NCI-H2227 treated with DMSO at 0.1 percent for 48 hours (cell line): ENCODE results near the gene ZNF587.
A peak's percentile ranks its signal among the peaks of the same experiment; 100 is the strongest.
"Not testable (repeated sequence)": the region's sequence is repeated elsewhere in the genome, so short reads cannot be mapped to it uniquely, and the experiment has no call there.

Experiments
- DNase-seq: peaks from one replicate; lab custom pipeline; 2025; lab: John Stamatoyannopoulos, UW

Gene ZNF587

DNA sequence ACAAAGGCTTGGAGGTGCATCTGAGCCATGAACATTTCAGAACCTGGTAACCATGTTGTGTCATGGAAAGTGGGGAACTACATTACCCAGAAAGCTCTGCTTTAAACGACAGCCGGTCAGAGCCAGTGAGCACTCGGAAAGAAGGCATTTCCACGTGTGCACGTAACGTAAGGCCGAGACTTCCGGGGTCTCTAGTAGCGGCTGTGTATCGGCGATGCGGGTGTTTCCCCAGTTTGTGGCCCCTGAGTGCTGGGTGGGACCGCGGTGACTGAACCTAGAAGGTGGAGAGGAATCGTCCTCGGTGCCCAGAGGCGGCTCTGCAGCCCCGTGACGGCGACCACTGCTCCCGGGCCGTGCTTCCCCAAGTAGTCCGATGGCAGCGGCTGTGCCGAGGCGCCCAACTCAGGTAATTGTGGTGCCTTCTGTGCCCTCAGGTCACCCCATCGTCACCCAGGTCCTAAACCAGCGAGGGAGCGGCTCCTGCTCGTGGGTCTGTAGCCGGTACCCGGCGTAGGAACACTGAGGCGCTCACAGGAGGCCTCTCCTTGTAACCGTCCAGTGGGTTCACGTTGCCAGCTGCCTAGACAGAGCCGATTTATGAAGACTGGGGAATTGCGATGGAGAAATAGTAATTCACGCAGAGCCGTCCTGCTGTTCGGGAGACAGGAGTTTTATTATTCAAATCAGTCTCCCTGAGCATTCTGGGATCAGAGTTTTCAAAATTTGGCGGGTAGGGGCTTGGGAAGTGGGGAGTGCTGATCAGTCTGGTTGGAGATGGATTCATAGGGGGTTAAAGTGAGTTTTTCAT, at the start of gene ZNF587:
Gene ZNF587 (plus strand): TSS at position 194 of the 808 bp plus-strand sequence. CDS start 180 bp downstream, at position 374.
- DNase-seq, result peak; percentile 80

DNA sequence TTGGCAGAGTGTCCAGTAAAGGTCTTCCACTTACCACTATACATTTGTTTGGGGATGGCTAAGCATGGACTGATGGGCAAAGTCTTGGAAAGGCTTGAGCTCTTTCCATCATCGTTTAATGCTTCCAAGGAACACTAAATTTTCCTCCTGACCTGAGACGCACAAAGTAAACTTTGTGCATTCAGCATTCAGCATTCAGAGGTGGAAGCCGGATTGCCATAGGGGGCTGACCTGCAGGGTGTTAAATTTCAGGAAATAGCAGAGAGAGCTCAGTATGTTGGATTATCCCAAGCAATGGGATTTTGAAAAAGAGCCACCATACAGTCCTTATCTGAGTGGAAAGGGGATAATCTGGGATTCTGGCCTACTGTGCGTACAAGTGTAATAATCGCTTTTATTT, 49.0 kb upstream of the ZNF587 start:
- no peak for DNase-seq

DNA sequence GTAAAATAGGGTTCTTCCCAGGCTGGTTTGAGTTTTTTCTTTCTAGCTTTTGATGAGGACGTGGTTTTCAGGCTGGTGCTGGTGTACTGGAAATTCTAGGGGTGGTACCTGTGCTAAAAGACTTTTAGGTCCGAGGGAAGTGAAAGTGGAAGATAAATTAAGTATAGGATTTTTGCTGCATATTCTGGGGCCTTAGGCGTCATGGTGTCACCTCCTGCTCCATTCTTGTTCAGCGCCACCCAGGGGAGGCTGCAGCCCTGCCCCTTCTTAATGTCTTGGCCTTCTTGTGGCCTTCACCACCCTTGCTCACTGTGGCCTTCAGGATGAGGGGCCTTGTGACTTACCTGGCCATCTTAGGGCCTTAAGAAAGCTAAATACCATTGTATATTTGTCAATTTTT, 47.4 kb upstream of the ZNF587 start:
- DNase-seq, result no peak

DNA sequence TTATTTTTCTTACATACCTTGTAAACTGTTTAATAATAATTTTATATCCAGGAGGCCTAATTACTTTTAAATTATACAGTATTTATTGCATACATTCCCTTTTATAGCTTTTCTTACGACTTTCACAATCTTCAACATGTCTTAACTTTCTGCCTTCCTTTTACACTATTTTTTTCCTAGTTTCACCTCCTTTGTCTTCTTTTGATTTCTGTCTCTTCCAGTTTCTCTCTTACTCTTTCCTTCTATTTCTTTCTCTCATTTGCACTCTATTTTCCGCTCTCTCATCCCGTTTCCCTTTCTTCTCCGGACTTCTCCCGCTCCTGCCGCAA, 46.4 kb upstream of the ZNF587 start:
- no peak for DNase-seq

DNA sequence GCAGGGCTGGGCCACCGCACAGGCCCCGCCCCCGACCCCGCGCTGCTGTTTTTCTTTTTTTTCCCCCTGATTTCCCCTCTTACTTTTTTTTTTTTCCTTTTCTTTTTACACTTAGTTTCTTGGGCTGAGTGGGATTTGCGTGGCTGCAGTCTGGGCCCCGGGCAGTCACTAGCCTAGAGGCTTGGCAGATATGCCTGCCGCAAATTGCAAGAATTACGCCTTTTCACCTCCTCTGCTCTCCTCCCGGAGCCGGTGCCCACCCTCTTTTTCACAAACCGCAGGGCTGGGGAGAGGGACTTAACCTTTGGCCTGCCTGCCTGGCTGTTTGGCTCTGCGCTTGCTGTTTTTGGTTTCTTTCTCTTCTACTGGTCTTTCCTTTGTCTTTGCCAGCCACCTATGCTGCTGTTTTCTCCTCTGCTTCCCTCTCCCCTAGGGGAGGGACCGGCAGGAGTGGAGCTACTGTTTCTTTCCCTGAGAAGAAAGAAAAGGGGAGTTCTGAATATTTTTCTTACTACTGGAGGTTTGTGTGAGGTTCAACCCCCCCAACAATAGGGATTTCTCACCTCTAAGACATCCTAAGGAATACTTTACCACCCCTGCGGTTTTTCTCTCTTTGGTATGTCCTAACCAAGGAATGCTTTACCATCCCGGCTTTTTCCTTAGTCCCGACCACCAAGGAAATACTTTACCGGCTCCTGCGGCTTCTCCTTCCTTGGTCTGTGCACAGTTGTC, 45.9 kb upstream of the ZNF587 start:
- DNase-seq, result peak; percentile 63

DNA sequence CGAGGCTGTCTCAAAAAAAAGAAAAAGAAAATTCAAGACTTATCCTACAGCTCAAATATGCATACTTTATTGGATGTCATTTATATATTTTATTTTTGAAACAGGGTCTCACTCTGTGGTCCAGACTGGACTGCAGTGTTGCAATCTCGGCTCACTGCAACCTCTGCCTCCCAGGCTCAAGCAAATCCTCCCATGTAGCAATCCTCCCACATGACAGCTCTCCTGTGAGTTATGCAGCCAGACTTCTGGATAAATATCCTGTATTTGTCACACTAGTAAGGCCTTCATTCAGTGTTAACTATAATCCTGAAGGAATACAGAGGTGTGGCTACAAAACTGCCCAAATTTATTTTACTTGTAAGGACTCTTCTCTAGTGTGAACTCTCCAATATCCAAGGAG, 42.1 kb upstream of the ZNF587 start:
- no peak for DNase-seq

DNA sequence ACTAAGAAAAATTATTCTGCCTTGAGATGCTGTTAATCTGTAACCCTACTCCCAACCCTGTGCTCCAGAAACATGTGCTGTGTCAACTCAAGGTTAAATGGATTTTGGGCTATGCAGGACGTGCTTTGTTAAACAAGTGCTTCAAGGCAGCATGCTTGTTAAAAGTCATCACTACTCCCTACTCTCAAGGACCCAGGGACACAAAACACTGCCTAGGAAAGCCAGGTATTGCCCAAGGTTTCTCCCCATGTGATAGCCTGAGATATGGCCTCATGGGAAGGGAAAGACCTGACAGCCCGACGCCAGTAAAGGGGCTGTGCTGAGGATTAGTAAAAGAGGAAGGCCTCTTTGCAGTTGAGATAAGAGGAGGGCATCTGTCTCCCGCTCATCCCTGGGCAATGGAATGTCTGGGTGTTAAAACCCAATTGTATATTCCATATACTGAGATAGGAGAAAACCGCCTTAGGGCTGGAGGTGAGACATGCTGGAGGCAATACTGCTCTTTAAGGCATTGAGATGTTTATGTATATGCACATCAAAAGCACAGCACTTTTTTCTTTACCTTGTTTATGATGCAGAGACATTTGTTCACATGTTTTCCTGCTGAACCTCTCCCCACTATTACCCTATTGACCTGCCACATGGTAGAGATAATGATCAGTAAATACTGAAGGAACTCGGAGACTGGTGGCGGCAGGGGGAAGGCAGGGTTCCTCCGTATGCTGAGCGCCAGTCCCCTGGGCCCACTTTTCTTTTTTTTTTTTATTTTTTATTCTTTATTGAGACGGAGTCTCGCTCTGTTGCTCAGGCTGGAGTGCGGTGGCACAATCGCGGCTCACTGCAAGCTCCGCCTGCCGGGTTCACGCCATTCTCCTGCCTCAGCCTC, 39.0 kb upstream of the ZNF587 start:
- not testable (repeated sequence) for DNase-seq

DNA sequence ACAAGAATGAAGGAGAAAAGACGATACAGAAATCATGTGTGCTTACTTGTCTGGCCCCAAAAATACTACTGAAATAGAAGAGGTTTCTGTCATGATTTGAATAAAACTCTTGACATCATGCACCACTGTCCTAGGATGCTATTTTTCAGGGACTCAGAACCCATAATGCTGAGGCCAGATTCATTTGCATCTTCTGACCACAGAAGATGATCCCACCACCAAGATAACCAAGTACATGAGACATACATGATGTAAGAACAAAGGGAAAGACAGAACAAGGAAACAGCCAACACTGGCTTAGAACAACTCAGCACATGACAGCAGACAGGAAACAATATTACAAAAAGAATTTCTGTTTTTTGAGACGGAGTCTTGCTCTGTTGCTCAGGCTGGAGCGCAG, 37.4 kb upstream of the ZNF587 start:
- no peak for DNase-seq

DNA sequence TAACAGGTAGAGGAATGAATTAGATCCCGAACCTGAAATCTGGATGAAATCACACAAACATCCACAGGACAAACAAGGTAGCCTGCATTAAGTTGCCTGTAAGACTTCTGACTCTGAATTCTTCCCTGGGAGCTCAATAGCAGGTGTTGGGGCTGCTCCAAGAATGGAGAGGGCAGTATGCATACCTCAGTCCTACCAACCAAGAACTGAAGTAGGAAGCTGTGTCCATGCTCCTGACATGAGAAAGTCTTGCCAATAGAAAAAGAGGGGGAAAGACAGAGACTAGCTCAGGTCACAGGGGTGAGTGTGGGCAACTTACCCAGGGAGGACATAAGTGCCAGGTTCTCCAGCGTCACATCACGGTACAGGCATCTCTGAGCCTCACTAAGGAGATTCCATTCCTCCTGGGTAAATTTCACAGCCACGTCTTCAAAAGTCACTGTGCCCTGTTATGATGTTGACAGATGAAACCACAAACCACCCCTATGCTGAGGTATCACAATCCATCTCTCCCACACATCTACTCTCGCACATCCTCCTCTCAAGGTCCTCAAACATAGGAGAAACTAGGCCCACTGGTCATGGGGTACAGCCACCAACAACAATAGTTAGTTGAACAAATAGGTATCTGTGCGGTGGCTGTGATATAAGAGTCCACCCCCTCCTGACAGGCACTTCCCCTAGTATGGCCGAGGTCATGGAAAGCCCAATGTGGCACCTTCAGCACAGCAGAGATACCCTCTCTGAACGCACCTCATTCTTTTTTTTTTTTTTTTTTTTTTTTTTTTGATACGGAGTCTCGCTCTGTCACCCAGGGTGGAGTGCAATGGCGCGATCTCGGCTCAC, 36.5 kb upstream of the ZNF587 start:
- not testable (repeated sequence) for DNase-seq

DNA sequence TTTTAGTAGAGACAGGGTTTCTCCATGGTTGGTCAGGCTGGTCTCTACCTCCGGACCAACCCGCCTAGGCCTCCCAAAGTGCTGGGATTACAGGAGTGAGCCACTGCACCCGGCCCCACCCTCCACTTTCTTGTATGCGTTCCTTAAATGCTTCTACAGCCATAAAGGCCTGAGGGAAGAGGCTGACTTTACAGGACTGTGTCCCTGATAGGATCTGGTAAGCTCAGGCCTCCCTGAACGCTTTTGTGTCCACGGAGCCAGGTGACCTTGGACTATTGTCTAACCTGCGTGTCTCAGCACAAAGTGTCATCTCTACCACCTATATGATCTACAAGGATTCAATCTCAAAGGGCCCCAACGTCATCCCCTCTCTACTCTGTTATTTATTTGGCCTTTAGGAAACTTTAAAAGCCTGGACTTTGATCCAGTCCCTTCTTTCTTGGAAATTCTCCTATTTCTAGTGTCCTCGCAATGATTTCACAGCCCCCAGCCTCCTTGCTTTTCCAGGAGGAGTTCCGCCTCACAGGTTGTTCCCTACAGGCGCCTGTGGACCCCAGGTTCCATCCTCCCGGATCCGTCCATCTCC, 35.6 kb upstream of the ZNF587 start:
- DNase-seq, result no peak

DNA sequence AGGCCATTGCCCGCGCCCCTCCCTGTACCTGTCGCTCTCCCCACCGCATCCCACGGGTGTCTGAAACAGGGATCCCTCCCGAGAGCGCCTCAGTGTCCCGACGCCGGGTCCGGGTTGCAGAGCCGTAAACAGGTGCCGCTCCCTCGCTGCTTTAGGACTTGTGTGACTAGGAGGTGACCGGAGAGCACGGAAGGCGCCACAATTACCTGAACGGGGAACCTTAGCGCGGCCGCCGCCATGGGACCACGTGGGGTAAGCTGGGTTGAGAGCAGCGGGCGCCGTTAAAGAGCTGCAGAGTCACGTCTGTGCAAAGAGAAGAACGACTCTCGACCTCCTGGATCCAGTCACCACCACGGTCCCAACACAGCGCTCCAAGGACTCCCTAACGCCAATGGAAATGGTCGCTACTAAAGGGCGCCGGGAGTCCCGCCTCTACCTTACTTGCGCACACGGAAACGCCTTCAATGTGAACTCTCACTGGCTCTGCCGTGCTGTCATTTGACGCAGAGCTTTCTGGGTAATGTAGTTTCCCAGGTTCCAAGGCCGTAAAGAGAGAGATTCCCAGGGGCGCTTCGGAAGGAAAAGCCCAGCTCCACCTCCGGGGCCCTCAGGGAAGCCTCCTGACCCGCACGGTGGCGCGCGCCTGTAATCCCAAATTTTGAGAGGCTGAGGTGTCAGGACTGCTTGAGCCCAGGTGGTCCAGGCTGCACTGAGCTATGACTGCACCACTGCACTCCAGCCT, 35.0 kb upstream of the ZNF587 start, which contains the start of gene ZNF552:
Gene ZNF552 (minus strand): TSS at position 409 of the 742 bp plus-strand sequence. CDS start 170 bp downstream, at position 239.
- DNase-seq, result peak; percentile 99

DNA sequence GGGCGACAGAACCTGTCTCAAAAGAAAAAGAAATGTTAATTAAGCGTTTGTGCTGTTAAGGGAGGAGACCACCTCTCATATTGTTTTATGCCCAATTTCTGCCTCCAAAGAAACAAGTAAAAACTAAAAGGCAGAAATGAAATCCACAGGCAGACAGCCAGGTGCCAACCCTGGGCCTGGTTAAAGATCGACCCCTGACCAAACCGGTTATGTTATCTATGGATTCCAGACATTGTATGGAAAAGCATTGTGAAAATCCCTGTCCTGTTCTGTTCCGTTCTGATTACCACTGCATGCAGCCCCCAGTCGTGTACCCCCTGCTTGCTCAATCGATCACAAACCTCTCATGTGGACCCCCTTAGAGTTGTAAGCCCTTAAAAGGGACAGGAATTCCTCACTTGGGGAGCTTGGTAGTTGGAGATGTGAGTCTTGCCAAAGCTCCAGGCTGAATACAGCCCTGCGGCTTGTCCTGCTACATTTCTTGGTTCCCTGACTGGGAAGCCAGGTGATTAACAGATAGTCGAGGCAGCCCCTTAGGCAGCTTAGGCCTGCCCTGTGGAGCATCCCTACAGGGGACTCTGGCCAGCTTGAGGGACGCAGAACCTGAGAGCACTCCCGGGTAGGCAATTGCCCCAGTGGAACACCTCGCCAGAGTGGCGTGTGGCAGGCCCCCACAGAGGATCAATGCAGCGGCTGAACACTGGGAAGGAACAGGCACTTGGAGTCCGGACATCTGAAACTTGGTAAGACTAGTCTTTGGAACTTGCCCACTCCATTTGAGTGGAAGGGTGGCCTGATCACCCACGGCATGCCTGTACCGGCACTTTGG, 34.2 kb upstream of the ZNF587 start:
- no peak for DNase-seq

DNA sequence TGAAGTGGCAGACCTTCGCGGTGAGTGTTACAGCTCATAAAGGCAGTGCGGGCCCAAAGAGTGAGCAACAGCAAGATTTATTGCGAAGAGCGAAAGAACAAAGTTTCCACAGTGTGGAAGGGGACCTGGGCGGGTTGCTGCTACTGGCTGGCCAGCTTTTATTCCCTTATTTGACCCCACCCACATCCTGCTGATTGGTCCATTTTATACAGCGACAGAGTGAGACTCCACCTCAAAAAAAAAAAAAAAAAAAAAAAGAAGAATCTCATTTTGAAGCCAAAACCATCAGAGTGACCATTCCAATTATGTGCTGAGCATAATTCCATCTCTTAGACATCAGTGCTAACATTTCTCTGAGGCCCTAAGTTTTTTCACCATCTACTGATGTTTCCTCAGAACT, 33.0 kb upstream of the ZNF587 start:
- no peak for DNase-seq

DNA sequence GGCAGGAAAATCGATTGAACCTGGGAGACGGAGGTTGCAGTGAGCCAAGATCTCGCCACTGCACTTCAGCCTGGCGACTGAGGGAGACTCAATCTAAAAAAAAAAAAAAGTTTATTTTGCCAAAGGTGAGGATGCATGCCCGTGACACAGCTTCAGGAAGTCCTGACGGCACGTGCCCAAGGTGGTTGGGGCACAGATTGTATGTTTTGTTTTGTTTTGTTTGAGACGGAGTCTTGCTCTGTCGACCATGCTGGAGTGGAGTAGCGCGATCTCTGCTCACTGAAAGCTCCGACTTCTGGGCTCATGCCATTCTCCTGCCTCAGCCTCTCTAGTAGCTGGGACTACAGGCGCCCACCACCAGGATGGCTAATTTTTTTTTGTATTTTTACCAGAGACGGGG, 31.7 kb upstream of the ZNF587 start:
- no peak for DNase-seq

DNA sequence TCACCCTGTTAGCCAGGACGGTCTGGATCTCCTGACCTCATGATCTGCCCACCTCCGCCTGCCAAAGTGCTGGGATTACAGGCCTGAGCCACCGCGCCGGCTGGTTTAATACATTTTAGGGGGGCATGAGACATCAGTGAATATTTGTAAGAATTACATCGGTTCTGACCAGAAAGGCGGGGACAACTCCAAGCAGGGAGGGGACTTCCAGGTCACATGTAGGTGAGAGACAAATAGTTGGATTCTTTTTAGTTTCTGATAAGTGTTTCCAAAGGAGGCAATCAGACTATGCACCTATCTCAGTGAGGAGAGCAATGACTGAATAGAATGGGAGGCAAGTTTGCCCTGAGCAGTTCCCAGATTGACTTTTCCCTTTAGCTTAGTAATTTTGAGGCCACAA, 31.3 kb upstream of the ZNF587 start:
- DNase-seq, result no peak

DNA sequence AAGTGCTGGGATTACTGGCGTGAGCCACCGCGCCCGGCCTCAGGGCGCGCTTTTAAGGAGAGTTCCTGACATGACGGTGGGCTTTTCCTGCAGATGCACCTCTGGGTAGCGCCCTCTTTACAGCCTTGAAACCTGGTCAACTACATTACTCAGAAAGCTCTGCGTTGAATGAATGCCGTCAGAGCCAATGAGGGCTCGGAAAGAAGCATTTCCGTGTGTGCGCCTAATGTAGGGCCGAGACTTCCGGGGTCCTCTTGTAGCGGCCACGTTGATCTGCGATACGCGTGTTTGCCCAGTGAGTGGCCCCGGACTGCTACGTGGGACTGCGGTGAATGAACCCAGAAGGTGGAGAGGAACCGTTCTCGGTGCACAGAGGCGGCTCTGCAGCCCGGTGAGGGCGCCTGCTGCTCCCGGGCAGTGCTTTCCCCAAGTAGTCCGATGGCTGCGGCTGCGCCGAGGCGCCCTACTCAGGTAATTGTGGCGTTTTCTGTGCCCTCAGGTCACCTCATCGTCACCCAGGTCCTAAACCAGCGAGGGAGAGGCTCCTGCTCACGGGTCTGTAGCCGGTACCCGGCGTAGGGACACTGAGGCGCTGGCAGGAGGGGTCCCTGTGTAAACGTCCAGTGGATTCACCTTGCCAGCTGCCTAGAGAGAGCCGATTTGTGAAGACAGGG, 30.0 kb upstream of the ZNF587 start:
- peak; percentile 97 for DNase-seq

DNA sequence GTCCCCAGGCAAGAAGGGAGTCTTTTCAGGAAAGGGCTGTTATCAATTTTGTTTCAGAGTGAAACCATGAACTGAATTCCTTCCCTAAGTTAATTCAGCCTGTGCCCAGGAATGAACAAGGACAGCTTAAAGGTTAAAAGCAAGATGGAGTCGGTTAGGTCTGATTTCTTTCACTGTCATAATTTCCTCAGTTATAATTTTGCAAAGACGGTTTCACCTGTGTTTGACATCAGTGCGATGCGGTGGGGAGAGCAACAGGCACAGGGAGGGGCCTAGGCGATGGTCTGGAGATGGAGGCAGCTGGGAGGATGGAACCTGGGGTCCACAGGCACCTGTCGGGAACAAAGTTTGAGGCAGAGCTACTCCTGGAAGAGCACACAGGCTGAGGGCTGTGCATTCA, 29.1 kb upstream of the ZNF587 start:
- DNase-seq, result no peak

DNA sequence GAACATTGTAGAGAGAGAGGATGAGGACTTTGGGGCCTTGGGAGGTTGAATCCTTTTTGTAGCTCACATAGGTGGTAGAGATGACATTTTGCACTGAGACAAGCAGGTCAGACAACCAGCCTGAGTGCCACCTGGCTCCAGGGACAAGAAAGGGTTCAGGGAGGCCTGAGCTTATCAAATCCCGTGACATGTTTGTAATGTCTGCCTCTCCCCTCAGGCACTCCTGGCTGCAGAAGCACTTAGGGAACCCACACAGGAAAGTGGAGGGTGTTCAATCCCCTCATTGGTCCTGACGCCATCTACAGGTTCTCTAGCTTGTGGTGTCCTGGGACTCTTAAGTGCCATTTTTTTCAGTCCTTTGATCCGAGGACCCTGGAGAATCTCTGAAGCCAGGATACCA, 28.6 kb upstream of the ZNF587 start:
- not testable (repeated sequence) for DNase-seq

DNA sequence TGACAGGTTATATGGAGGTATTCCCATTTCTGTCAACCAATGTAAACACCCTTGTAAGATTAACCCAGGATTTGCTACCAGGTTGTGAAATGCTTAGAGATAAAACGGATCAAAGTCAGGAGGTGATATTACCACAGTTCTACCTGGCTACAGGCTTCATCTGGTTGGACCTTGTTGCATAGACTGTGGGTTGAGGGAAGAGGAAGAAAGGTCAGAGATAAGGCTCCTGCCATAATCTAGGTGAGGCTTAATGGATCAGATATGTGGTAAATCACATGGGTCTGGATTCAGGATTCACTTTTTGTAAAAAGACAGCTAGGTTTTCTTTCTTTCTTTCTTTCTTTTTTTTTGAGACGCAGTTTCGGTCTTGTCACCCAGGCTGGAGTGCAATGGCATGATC, 28.2 kb upstream of the ZNF587 start:
- not testable (repeated sequence) for DNase-seq
